ENCODE data around the gene DDR2. TPM values are rescaled to one million over a fixed set of nuclear protein-coding genes. Genes with fewer than 3 reads are reported as not detected.
"Not testable (repeated sequence)": the region's sequence is repeated elsewhere in the genome, so short reads cannot be mapped to it uniquely, and the experiment has no call there.

Gene DDR2
- total RNA-seq, 1 donor from 2014 or later: 51.4 TPM

- DNase-seq (ENCODE audit: low read depth): no peak
These were observed 87.4 kb downstream of the DDR2 start for GRCh38 chr1:162719678-162720077.

- DNase-seq (ENCODE audit: low read depth): no peak
These were observed 88.7 kb downstream of the DDR2 start for GRCh38 chr1:162720996-162721395.

GRCh38 chr1:162721471-162721870, 89.2 kb downstream of the DDR2 start:
- no peak for DNase-seq (ENCODE audit: low read depth)

- no peak for DNase-seq (ENCODE audit: low read depth)
These were observed 89.8 kb downstream of the DDR2 start for GRCh38 chr1:162722036-162722435.

- DNase-seq (ENCODE audit: low read depth): no peak
These were observed 92.4 kb downstream of the DDR2 start for GRCh38 chr1:162724583-162725120.

- no peak for DNase-seq (ENCODE audit: low read depth)
These were observed 93.1 kb downstream of the DDR2 start for GRCh38 chr1:162725301-162725837.

- no peak for DNase-seq (ENCODE audit: low read depth)
These were observed 94.3 kb downstream of the DDR2 start for GRCh38 chr1:162726555-162726954.

GRCh38 chr1:162727493-162727892, 95.2 kb downstream of the DDR2 start:
- DNase-seq (ENCODE audit: low read depth): not testable (repeated sequence)

GRCh38 chr1:162728573-162728972, 96.3 kb downstream of the DDR2 start:
- no peak for DNase-seq (ENCODE audit: low read depth)

- DNase-seq (ENCODE audit: low read depth): not testable (repeated sequence)
These were observed 97.0 kb downstream of the DDR2 start for GRCh38 chr1:162729195-162729774.

GRCh38 chr1:162732094-162732493, 99.8 kb downstream of the DDR2 start:
- no peak for DNase-seq (ENCODE audit: low read depth)

- peak; percentile 71 for DNase-seq (ENCODE audit: low read depth)
These were observed 100.5 kb downstream of the DDR2 start for GRCh38 chr1:162732566-162733335.

- DNase-seq (ENCODE audit: low read depth): no peak
These were observed 101.0 kb downstream of the DDR2 start for GRCh38 chr1:162733336-162733590.

GRCh38 chr1:162734047-162734446, 101.8 kb downstream of the DDR2 start:
- no peak for DNase-seq (ENCODE audit: low read depth)

GRCh38 chr1:162736184-162736583, 103.9 kb downstream of the DDR2 start:
- DNase-seq (ENCODE audit: low read depth): no peak

GRCh38 chr1:162736633-162737067, 104.4 kb downstream of the DDR2 start:
- DNase-seq (ENCODE audit: low read depth): no peak

GRCh38 chr1:162740755-162741154, 108.5 kb downstream of the DDR2 start:
- no peak for DNase-seq (ENCODE audit: low read depth)

- no peak for DNase-seq (ENCODE audit: low read depth)
These were observed 109.3 kb downstream of the DDR2 start for GRCh38 chr1:162741574-162741973.

GRCh38 chr1:162746264-162746942, 114.1 kb downstream of the DDR2 start:
- DNase-seq (ENCODE audit: low read depth): not testable (repeated sequence)

GRCh38 chr1:162753001-162753658, 120.9 kb downstream of the DDR2 start:
- DNase-seq (ENCODE audit: low read depth): peak; percentile 46

- peak; percentile 97 for DNase-seq (ENCODE audit: low read depth)
These were observed 121.8 kb downstream of the DDR2 start for GRCh38 chr1:162753998-162754585.
